GM23338 (cell line): ENCODE measurements around the gene THAP5. TPM values are rescaled to one million over a fixed set of nuclear protein-coding genes. Genes with fewer than 3 reads are reported as not detected.

ENCODE experiments used
- ATAC-seq: fragments of 200-7000 bp; cut with Tn5 transposase; 3 replicates; pipeline ENCODE4 v1.9.1; 2020
- DNase-seq: peaks from one replicate; pipeline ENCODE4 v3.0.0-alpha.2; 2015; ENCODE audit warnings: low spot score
- H2AFZ ChIP-seq: fragments of 200-600 bp; sonication (generic); 2 replicates; pipeline ENCODE4 v1.8.0; 2016; ENCODE audit warnings: antibody characterized with exemption, mild to moderate bottlenecking, moderate library complexity
- H3F3A ChIP-seq: fragments of 200-600 bp; sonication (generic); replicated peaks from 2 replicates; pipeline ENCODE4 v1.8.0; 2017; ENCODE audit warnings: antibody characterized with exemption, mixed run types, low read depth
- H3K27ac ChIP-seq: fragments of 200-600 bp; sonication (generic); 2 replicates; pipeline ENCODE4 v1.6.1; 2016; ENCODE audit warnings: low read depth
- H3K27me3 ChIP-seq: fragments of 200-600 bp; sonication (generic); 2 replicates; pipeline ENCODE4 v1.8.0; 2016; ENCODE audit warnings: mild to moderate bottlenecking, mixed run types, moderate library complexity; ENCODE audit not compliant: insufficient read depth
- H3K36me3 ChIP-seq: fragments of 200-600 bp; sonication (generic); 2 replicates; pipeline ENCODE4 v1.8.0; 2016; ENCODE audit warnings: mild to moderate bottlenecking; ENCODE audit not compliant: insufficient read depth
- H3K4me1 ChIP-seq: fragments of 200-600 bp; sonication (generic); 2 replicates; pipeline ENCODE4 v1.8.0; 2016; ENCODE audit warnings: mild to moderate bottlenecking, moderate library complexity; ENCODE audit not compliant: insufficient read depth
- H3K4me2 ChIP-seq: fragments of 200-600 bp; sonication (generic); 2 replicates; pipeline ENCODE4 v1.7.1; 2017; ENCODE audit warnings: mixed run types
- H3K4me3 ChIP-seq: fragments of 200-600 bp; sonication (generic); 2 replicates; pipeline ENCODE4 v1.6.1; 2016; ENCODE audit warnings: mixed run types
- H3K79me2 ChIP-seq: fragments of 200-600 bp; sonication (generic); replicated peaks from 2 replicates; pipeline ENCODE4 v1.8.0; 2017; ENCODE audit warnings: mild to moderate bottlenecking; ENCODE audit not compliant: insufficient read depth
- H3K9me2 ChIP-seq: fragments of 200-600 bp; sonication (generic); 2 replicates; pipeline ENCODE4 v1.8.0; 2017; ENCODE audit not compliant: insufficient read depth
- H4K20me1 ChIP-seq: fragments of 200-600 bp; sonication (generic); replicated peaks from 2 replicates; pipeline ENCODE4 v1.8.0; 2017; ENCODE audit warnings: mild to moderate bottlenecking; ENCODE audit not compliant: insufficient read depth
- H3K27ac Mint-ChIP-seq: 2 replicates; pipeline ENCODE4 v1.8.0; 2020; ENCODE audit warnings: inconsistent platforms, mild to moderate bottlenecking, moderate library complexity, mixed read lengths
- H3K27me3 Mint-ChIP-seq: 3 replicates; pipeline ENCODE4 v1.8.0; 2022; ENCODE audit warnings: low read depth, mild to moderate bottlenecking, moderate library complexity, mixed read lengths, inconsistent platforms; ENCODE audit not compliant: insufficient read depth, poor library complexity
- H3K36me3 Mint-ChIP-seq: 3 replicates; pipeline ENCODE4 v1.8.0; 2021; ENCODE audit warnings: low read depth, mild to moderate bottlenecking, inconsistent platforms, moderate library complexity, mixed read lengths
- H3K4me1 Mint-ChIP-seq: 3 replicates; pipeline ENCODE4 v1.8.0; 2020; ENCODE audit warnings: mild to moderate bottlenecking, inconsistent platforms, mixed read lengths
- H3K4me3 Mint-ChIP-seq: 3 replicates; pipeline ENCODE4 v1.8.0; 2021; ENCODE audit warnings: moderate library complexity, mild to moderate bottlenecking, inconsistent platforms, mixed read lengths
- H3K9me3 Mint-ChIP-seq: 3 replicates; pipeline ENCODE4 v1.8.0; 2020; ENCODE audit warnings: moderate library complexity, mild to moderate bottlenecking, inconsistent platforms, mixed read lengths
- CREB1 ChIP-seq: fragments of 250-450 bp; sonication (Bioruptor Pico); IDR thresholded peaks from 2 replicates; pipeline ENCODE4 v1.5.0; 2020; ENCODE audit warnings: low read depth, mild to moderate bottlenecking, moderate library complexity
- EZH2 ChIP-seq: fragments of 200-600 bp; sonication (generic); IDR thresholded peaks from one replicate; pipeline ENCODE4 v1.8.0; 2017; ENCODE audit warnings: antibody characterized with exemption, mild to moderate bottlenecking, low read depth; ENCODE audit not compliant: unreplicated experiment
- EZH2phosphoT487 ChIP-seq: fragments of 200-600 bp; sonication (generic); IDR thresholded peaks from one replicate; pipeline ENCODE4 v1.8.1; 2018; ENCODE audit warnings: antibody characterized with exemption; ENCODE audit not compliant: unreplicated experiment
- JUNB ChIP-seq: IDR thresholded peaks from one replicate; pipeline ENCODE4 v1.6.1; 2016; ENCODE audit warnings: antibody characterized with exemption; ENCODE audit not compliant: unreplicated experiment
- NANOG ChIP-seq: IDR thresholded peaks from 2 replicates; pipeline ENCODE4 v1.6.1; 2016; ENCODE audit warnings: antibody characterized with exemption, borderline replicate concordance
- POLR2AphosphoS5 ChIP-seq: IDR thresholded peaks from 2 replicates; pipeline ENCODE4 v1.6.1; 2016; ENCODE audit warnings: antibody characterized with exemption, low read depth
- STAT1 ChIP-seq: IDR thresholded peaks from one replicate; pipeline ENCODE4 v1.6.1; 2016; ENCODE audit warnings: antibody characterized with exemption; ENCODE audit not compliant: unreplicated experiment
- ZNF114 ChIP-seq: fragments of 250-450 bp; sonication (Bioruptor Pico); IDR thresholded peaks from 2 replicates; pipeline ENCODE4 v1.5.0; 2020; ENCODE audit warnings: mild to moderate bottlenecking, moderate library complexity
- ZNF331 ChIP-seq: fragments of 250-450 bp; sonication (Bioruptor Pico); IDR thresholded peaks from 2 replicates; pipeline ENCODE4 v1.5.0; 2020; ENCODE audit warnings: low read depth, mild to moderate bottlenecking, moderate library complexity
- polyA plus RNA-seq: library from polyadenylated mRNA; unstranded; fragments of >200 nt; fragmentation: Nextera tagmentation; extraction: Ambion mirVana; gene quantifications from 2 replicates; pipeline ENCODE4 v1.2.1, GENCODE V29; 2016
- total RNA-seq: library from RNA; depleted of rRNA; stranded (reverse); fragments of >200 nt; shearing (Covaris generic); gene quantifications from 2 replicates; pipeline ENCODE4 v1.2.3, GENCODE V29; 2014
- TF ChIP-seq, protein P1 (sequence below): fragments of 250-450 bp; sonication (Bioruptor Pico); IDR thresholded peaks from 2 replicates; pipeline ENCODE4 v1.5.0; 2020; ENCODE audit warnings: mild to moderate bottlenecking, moderate library complexity
- TF ChIP-seq, protein P2 (sequence below): IDR thresholded peaks from 2 replicates; pipeline ENCODE4 v1.6.1; 2016; ENCODE audit warnings: antibody characterized with exemption
- TF ChIP-seq, protein P3 (sequence below): IDR thresholded peaks from one replicate; pipeline ENCODE4 v1.6.1; 2018; ENCODE audit warnings: antibody characterized with exemption; ENCODE audit not compliant: unreplicated experiment
- TF ChIP-seq, protein P4 (sequence below), 2 experiments: fragments of 200-600 bp in 1 of 2; sonication (generic) in 1 of 2; conservative IDR thresholded peaks; 2 replicates each; pipeline versions ENCODE4 v1.5.1 to v1.6.1; 2016 to 2017; ENCODE audit warnings: antibody characterized with exemption in 2 of 2, low read depth in 2 of 2, mild to moderate bottlenecking in 2 of 2, moderate library complexity in 1 of 2

The THAP5 gene
- total and polyA plus RNA-seq, 2 experiments from 2014 or later: 18.2 to 32.3 TPM

DNA sequence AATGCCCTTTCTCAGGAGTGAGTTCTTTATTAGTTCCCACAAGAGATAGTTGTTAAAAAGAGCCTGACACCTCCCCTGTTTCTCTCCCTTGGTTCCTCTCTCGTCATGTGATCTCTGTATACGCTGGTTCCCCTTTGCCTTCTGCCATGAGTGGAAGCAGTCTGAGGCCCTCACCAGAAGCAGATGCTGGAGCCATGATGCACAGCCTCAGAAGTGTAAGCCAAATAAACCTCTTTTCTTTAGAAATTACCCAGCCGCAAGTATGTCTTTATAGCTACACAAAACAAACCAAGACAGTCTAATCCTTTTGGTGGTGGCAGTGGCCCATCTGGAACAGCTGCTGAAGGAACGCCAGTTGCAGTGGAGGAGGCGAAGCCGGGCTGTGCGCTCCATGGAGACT is 9.4 kb upstream of the THAP5 start:
- 0 out of 2 replicates have a peak, but pooled peaks cover under 1% of the 10 kb centered on the region for H4K20me1 ChIP-seq
- peaks cover under 1% of the 10 kb centered on the region; the same call in 1 of the 2 replicates for H3K36me3 ChIP-seq
- Mint-ChIP-seq H3K9me3 (peaks cover 27% of the 10 kb centered on the region), H3K4me1 (peaks cover 20% of the 10 kb centered on the region), H3K27me3 (peaks cover 4% of the 10 kb centered on the region), H3K36me3 (peaks cover 52% of the 10 kb centered on the region), H3K4me3 (no peak overlapping the region), H3K27ac (no peak overlapping the region)
- no peak overlapping the region for H2AFZ ChIP-seq
- H3K27me3 ChIP-seq: no peaks in the 10 kb centered on the region
- DNase-seq: no peak
- H3K79me2 ChIP-seq: no peaks in the 10 kb centered on the region
- H3K4me3 ChIP-seq: no peak overlapping the region
- H3K4me1 ChIP-seq: peaks cover 4% of the 10 kb centered on the region; the same call in 1 of the 2 replicates
- TF ChIP-seq, protein P1, sequence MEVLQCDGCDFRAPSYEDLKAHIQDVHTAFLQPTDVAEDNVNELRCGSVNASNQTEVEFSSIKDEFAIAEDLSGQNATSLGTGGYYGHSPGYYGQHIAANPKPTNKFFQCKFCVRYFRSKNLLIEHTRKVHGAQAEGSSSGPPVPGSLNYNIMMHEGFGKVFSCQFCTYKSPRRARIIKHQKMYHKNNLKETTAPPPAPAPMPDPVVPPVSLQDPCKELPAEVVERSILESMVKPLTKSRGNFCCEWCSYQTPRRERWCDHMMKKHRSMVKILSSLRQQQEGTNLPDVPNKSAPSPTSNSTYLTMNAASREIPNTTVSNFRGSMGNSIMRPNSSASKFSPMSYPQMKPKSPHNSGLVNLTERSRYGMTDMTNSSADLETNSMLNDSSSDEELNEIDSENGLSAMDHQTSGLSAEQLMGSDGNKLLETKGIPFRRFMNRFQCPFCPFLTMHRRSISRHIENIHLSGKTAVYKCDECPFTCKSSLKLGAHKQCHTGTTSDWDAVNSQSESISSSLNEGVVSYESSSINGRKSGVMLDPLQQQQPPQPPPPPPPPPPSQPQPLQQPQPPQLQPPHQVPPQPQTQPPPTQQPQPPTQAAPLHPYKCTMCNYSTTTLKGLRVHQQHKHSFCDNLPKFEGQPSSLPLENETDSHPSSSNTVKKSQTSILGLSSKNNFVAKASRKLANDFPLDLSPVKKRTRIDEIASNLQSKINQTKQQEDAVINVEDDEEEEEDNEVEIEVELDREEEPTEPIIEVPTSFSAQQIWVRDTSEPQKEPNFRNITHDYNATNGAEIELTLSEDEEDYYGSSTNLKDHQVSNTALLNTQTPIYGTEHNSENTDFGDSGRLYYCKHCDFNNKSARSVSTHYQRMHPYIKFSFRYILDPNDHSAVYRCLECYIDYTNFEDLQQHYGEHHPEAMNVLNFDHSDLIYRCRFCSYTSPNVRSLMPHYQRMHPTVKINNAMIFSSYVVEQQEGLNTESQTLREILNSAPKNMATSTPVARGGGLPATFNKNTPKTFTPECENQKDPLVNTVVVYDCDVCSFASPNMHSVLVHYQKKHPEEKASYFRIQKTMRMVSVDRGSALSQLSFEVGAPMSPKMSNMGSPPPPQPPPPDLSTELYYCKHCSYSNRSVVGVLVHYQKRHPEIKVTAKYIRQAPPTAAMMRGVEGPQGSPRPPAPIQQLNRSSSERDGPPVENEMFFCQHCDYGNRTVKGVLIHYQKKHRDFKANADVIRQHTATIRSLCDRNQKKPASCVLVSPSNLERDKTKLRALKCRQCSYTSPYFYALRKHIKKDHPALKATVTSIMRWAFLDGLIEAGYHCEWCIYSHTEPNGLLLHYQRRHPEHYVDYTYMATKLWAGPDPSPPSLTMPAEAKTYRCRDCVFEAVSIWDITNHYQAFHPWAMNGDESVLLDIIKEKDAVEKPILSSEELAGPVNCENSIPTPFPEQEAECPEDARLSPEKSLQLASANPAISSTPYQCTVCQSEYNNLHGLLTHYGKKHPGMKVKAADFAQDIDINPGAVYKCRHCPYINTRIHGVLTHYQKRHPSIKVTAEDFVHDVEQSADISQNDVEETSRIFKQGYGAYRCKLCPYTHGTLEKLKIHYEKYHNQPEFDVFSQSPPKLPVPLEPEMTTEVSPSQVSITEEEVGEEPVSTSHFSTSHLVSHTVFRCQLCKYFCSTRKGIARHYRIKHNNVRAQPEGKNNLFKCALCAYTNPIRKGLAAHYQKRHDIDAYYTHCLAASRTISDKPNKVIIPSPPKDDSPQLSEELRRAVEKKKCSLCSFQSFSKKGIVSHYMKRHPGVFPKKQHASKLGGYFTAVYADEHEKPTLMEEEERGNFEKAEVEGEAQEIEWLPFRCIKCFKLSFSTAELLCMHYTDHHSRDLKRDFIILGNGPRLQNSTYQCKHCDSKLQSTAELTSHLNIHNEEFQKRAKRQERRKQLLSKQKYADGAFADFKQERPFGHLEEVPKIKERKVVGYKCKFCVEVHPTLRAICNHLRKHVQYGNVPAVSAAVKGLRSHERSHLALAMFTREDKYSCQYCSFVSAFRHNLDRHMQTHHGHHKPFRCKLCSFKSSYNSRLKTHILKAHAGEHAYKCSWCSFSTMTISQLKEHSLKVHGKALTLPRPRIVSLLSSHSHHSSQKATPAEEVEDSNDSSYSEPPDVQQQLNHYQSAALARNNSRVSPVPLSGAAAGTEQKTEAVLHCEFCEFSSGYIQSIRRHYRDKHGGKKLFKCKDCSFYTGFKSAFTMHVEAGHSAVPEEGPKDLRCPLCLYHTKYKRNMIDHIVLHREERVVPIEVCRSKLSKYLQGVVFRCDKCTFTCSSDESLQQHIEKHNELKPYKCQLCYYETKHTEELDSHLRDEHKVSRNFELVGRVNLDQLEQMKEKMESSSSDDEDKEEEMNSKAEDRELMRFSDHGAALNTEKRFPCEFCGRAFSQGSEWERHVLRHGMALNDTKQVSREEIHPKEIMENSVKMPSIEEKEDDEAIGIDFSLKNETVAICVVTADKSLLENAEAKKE (CRISPR knock-in tag): no peak
- TF ChIP-seq NANOG: no peak
- TF ChIP-seq ZNF114 (CRISPR knock-in tag): no peak
- TF ChIP-seq ZNF331 (CRISPR knock-in tag): no peak
- TF ChIP-seq, protein P2, sequence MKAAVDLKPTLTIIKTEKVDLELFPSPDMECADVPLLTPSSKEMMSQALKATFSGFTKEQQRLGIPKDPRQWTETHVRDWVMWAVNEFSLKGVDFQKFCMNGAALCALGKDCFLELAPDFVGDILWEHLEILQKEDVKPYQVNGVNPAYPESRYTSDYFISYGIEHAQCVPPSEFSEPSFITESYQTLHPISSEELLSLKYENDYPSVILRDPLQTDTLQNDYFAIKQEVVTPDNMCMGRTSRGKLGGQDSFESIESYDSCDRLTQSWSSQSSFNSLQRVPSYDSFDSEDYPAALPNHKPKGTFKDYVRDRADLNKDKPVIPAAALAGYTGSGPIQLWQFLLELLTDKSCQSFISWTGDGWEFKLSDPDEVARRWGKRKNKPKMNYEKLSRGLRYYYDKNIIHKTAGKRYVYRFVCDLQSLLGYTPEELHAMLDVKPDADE: no peak
- no peak for TF ChIP-seq EZH2
- TF ChIP-seq, protein P3, sequence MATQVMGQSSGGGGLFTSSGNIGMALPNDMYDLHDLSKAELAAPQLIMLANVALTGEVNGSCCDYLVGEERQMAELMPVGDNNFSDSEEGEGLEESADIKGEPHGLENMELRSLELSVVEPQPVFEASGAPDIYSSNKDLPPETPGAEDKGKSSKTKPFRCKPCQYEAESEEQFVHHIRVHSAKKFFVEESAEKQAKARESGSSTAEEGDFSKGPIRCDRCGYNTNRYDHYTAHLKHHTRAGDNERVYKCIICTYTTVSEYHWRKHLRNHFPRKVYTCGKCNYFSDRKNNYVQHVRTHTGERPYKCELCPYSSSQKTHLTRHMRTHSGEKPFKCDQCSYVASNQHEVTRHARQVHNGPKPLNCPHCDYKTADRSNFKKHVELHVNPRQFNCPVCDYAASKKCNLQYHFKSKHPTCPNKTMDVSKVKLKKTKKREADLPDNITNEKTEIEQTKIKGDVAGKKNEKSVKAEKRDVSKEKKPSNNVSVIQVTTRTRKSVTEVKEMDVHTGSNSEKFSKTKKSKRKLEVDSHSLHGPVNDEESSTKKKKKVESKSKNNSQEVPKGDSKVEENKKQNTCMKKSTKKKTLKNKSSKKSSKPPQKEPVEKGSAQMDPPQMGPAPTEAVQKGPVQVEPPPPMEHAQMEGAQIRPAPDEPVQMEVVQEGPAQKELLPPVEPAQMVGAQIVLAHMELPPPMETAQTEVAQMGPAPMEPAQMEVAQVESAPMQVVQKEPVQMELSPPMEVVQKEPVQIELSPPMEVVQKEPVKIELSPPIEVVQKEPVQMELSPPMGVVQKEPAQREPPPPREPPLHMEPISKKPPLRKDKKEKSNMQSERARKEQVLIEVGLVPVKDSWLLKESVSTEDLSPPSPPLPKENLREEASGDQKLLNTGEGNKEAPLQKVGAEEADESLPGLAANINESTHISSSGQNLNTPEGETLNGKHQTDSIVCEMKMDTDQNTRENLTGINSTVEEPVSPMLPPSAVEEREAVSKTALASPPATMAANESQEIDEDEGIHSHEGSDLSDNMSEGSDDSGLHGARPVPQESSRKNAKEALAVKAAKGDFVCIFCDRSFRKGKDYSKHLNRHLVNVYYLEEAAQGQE: no peak
- no peak for TF ChIP-seq JUNB
- TF ChIP-seq, protein P4, sequence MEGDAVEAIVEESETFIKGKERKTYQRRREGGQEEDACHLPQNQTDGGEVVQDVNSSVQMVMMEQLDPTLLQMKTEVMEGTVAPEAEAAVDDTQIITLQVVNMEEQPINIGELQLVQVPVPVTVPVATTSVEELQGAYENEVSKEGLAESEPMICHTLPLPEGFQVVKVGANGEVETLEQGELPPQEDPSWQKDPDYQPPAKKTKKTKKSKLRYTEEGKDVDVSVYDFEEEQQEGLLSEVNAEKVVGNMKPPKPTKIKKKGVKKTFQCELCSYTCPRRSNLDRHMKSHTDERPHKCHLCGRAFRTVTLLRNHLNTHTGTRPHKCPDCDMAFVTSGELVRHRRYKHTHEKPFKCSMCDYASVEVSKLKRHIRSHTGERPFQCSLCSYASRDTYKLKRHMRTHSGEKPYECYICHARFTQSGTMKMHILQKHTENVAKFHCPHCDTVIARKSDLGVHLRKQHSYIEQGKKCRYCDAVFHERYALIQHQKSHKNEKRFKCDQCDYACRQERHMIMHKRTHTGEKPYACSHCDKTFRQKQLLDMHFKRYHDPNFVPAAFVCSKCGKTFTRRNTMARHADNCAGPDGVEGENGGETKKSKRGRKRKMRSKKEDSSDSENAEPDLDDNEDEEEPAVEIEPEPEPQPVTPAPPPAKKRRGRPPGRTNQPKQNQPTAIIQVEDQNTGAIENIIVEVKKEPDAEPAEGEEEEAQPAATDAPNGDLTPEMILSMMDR (conservative IDR thresholded peaks at IDR 0.05; ENCODE audit: low read depth in 2 of 2): no peak
- no peak for TF ChIP-seq STAT1
- TF ChIP-seq POLR2AphosphoS5: no peak
- no peak for TF ChIP-seq CREB1
- no peak for TF ChIP-seq EZH2phosphoT487
- no peaks in the 10 kb centered on the region for H3K9me2 ChIP-seq
- no peaks in the 10 kb centered on the region for H3F3A ChIP-seq
- ATAC-seq: no peak
- no peak overlapping the region for H3K4me2 ChIP-seq
- H3K27ac ChIP-seq: no peak overlapping the region
